NCI-H524 (cell line): ENCODE data around the gene ST7.
A peak's percentile ranks its signal among the peaks of the same experiment; 100 is the strongest.

ENCODE experiments used
- DNase-seq, 2 experiments: peaks; one replicate each; lab custom pipeline; 2025; lab: John Stamatoyannopoulos, UW

The ST7 gene

DNA sequence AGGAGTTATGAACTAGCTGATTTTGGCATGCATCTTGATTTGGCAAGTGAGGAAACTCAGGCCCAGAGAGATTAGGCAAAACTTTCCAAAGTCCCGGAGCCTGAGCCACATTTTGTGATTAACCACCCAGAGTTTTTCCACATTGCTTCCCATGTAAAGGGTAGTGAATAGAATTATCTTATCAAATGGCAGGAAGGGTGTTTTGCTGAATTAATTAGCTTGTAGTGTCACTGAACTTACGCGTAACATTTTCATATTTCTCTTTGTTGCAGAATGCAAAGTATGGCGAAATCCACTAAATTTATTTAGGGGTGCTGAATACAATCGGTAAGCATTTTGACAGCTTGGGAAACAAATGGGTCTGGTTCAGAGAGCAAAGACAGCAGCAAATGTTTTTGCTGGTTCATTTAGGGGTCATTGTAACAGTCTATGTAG, 176.2 kb downstream of the ST7 start:
- DNase-seq: no peak

DNA sequence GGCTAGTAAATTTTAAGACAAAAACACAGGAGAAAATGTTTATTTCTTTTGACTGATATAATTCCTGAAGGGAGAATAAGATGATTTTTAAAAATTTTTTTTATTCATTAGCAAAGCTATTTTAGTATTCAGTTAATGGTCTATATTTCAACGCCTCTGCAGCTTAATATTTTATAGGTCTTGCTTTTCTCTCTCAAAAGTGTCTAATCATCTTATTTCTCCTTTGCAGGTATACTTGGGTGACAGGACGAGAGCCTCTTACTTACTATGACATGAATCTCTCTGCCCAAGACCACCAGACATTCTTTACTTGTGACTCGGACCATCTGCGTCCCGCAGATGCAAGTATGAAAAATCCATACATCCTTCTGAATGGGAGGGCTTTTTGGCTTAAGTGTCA, 177.0 kb downstream of the ST7 start:
- DNase-seq: no peak

- no peak for DNase-seq
Observed at GRCh38 chr7:117132321-117133120, 179.2 kb downstream of the ST7 start.

- DNase-seq: no peak
Observed at GRCh38 chr7:117133125-117133524, 179.8 kb downstream of the ST7 start.

DNA sequence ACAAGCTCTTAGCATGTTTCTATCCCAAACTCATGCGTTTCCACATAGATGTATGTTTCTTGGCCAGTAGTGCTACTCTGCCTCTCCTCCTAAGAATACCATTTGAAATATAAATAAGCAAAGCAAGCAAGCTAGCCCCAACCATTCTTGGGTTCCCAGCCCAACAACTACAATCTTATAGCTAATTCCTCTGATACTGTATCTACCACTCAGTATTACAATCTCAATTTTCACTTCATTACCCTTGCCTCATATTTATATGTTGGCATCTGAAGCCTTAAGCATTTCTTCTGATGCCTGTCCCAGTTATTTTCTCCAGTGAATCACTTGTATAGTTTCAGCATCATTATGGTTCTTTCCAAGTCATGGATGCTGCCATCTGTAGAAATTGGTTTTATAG, 181.1 kb downstream of the ST7 start:
- DNase-seq: no peak

- no peak for DNase-seq
Observed at GRCh38 chr7:117134889-117135552, 181.7 kb downstream of the ST7 start.

GRCh38 chr7:117135553-117135891, 182.2 kb downstream of the ST7 start:
- no peak for DNase-seq

DNA sequence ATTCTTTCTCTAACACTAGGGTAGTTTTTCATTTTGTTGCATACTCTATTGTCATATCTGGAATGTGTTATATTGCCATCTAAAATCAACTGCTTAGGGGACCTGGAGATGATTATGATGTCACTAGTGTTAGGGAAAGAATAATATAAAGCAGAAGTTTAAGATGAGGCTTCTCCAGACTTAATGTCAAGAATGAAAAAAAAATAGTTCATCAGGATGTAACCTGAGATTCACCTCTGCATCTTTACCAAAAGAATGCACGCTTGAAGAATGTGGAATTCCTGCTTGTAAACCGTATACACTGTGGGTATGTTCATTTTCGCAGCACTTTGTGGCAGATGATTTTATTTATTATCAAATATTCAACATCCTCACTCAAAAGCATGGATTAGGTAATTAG, 184.6 kb downstream of the ST7 start:
- no peak for DNase-seq

- DNase-seq: no peak
Observed at GRCh38 chr7:117138495-117138894, 185.2 kb downstream of the ST7 start.

DNA sequence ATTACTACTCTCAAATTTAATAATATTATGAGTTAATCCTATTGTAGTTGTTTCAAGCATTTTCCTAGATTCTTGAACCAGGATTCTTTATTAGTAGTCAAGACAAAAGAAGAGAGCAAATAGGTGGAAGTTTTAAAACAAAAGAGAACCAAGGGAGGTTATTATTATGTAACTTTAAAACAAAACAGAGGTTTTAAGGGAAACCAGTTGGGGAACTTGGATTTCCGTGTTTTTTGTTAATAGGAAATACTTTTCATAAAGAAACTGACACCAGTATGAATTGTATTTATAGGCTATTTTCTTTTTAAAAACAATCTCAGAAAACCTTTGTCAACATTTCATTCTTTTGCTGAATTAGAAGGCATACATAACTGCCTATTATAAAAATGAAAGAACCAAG, 185.7 kb downstream of the ST7 start:
- DNase-seq: no peak

DNA sequence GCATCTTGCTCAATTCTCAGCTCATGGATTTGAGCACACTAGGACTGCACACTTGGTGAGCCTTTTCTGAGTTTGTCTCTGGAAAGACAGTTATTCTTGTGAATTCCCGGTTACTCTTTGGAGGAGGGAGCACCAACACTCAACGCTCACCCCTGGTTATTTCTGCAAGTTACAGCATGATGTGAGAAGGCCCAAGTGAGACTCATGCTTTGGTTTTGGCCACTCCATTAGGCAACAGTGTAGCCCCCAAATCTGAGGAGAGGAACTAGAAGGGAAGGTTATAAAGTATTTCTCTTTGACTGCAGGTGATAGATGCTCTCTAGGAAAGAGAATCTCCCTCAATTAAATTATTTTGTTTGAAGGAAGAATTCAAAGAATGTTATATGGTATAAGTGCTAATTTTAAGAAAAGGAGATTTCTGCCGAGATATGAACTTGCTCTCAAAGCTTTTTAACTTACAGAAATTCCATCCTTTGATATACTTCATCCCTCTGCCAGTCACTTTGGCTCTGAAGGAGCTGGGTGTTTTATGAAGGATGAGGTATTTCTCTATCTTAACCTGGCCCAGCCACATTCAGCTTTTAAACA, 186.2 kb downstream of the ST7 start:
- DNase-seq: no peak

- no peak for DNase-seq
Observed at GRCh38 chr7:117140921-117141320, 187.6 kb downstream of the ST7 start.

DNA sequence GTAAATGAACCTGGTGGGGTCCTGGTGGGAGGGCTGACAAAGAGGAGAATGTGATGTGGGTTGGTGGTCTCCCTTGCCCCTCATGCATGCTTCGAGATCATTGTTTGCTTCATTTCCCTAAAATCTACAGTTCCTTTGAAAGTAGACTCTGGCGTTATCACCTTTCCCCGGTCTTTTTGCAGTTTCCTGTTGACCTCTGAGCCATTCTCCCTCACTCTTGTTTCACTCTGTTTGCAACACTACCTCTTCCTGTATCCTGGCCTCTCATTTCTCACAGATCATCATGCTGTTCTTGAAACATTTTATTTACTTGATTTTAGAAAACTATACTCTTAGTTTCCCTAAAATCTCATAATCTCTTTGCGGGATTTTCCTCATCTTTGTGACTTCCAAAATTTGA, 189.8 kb downstream of the ST7 start:
- DNase-seq: no peak

DNA sequence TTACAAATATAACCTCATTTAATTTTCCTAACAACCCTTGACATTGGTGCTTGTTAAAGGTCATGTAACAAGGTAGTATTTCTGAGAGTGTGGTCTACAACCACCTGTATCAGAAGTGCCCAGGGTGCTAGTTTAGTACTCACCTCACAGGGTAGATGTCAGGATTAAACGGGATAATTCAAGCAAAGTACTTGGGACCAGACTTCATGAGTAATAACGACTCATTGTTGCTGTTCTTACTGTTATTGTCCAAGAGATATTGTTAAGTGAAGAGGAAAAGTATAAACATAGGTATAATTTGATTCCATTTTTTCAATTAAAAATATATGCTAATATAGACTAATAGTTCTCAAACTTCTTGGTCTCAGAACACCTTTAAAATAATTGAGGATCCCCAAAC, 190.3 kb downstream of the ST7 start:
- DNase-seq: no peak

- no peak for DNase-seq
Observed at GRCh38 chr7:117145333-117145732, 192.0 kb downstream of the ST7 start.

DNA sequence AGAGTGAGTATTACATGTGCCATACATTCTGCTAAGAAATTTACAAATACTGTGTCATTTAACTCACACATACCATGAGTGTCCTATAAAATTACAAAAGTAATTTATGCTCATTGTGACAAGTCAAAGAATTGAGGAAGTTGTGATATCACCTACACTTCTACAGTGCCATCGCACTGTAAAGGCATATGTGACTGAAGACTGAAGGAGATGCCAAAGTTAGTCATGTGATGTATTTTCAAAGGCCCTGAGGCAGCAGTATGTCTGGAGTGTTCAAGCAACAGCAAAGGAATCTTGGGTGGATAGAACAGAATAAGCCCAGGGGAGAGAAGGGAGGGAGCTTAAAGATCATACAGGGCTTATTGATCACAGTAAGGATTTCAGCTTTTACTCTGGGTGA, 192.8 kb downstream of the ST7 start:
- no peak for DNase-seq

- no peak for DNase-seq
Observed at GRCh38 chr7:117146511-117146910, 193.2 kb downstream of the ST7 start.

DNA sequence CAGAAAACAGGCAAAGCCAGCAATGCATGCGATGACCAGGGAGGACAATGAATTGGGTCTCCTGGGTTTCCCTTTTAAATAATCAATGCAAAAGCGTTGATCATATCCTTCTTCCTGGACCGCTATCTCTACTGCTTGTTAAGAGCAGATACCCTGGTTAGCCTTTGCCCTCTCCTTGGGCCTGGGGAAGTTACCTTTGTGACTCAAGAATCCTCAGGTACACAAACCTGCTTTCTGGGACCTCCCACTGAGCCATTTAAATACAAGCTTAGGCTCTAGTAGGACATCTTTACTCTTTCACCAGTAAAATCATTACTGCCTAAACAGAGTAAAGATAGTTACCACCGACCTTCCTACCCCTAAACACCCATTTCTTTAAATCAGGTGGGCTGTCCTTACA, 195.7 kb downstream of the ST7 start:
- no peak for DNase-seq

DNA sequence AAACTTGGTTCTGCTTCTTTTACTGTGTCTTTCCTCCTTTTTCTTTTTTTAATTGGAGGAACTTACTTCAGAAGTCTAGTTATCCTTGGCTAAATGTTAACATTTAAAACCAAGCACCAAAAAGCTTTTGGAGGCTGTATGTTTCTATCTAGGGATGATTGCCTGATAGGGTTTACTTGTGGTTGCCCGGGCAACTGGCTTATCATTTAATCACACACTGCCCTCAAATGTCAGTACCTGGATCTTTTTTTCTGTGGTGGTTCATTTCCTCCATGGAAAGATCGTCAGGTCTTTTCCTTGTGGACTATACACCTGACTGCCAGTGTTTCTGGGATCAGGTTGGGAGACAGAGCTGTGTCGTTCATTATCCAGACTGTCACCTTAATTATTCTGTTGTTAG, 196.4 kb downstream of the ST7 start:
- DNase-seq: no peak

- peak; percentile 3 to 70 for DNase-seq
Observed at GRCh38 chr7:117152213-117153007, 199.1 kb downstream of the ST7 start.

DNA sequence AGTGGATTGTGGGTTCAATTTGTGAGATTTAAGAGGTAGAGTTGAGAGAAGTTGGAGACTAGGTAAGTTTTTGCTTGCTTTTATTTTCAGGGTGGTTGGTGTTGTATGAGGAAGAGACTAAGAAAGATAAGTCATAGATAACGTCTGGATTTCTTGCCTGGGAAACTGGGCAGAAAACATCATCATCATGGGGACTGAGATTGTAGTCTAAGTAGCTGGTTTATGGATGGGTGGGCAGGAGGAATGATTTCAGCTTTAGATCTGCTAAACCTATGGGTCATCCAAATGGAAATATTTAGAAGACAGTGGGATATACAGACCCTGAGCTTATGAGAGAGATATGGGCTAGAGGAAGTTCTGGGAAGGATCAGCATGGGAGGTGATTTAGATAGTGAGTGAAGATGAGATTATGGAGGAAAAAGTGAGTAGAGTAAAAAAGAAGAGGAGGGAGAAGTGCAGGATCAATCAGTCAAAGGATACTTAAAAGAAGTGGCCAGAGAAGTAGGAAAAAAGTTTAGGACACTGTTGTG, 199.8 kb downstream of the ST7 start:
- DNase-seq: no peak

- no peak for DNase-seq
Observed at GRCh38 chr7:117154721-117155120, 201.4 kb downstream of the ST7 start.
